OCI-LY1 (cell line): Measurements from ENCODE around the gene MUTYH.

Source experiments
- EZH2 ChIP-seq: fragments of 200-600 bp; sonication (generic), shearing (Covaris generic); IDR thresholded peaks from 2 replicates; pipeline ENCODE4 v1.8.0; 2017; ENCODE audit warnings: borderline replicate concordance, mixed run types, mild to moderate bottlenecking, antibody characterized with exemption, low read length, moderate library complexity, mixed read lengths
- TF ChIP-seq, protein P1 (sequence below): fragments of 200-600 bp; sonication (generic), shearing (Covaris generic); IDR thresholded peaks from 2 replicates; pipeline ENCODE4 v1.5.1; 2017; ENCODE audit warnings: mild to moderate bottlenecking, antibody characterized with exemption, low read length, moderate library complexity, mixed read lengths

DNA sequence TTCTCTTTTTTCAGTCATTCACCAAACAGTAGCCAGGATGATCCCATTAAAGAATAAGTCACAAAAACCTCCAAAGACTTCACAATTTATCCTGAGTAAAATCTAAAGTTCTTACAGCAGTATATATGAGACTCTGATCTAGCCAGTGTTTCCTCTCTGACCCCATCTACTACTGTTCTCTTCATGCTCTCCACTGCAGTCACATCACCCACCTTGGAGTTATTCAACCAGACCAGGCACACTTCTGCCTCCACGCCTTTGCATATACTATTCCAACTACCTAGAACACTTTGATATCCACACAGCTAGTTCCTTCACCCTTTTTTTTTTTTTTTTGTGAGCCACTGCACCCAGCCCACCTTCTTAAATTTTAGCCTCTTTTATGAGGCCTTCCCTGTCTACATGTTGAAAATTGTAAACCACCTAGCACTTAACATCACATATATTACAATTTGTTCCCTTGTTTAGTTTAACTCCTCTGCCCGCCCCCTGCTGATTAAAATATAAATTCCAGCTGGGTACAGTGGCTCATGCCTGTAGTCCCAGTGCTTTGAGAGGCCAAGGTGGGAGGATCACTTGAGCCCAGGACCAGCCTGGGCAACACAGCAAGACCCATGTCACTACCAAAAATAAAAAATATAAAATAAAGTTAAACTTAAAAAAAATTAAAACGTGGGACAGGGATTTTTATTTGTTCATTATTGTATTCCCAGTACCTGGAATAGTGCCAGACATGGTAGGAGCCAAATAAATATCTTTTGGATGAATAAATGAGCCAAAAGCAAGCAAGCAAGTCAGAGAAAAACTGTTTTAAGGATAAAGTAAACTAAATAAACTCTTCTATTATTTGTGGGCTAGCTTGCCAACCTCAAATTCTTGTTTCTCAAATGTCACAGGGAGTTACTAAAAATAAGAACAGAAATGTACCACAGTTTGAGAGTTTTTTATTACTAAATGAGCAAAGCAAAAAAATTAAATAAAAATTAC lies 35.2 kb upstream of the MUTYH start:
- TF ChIP-seq, protein P1, sequence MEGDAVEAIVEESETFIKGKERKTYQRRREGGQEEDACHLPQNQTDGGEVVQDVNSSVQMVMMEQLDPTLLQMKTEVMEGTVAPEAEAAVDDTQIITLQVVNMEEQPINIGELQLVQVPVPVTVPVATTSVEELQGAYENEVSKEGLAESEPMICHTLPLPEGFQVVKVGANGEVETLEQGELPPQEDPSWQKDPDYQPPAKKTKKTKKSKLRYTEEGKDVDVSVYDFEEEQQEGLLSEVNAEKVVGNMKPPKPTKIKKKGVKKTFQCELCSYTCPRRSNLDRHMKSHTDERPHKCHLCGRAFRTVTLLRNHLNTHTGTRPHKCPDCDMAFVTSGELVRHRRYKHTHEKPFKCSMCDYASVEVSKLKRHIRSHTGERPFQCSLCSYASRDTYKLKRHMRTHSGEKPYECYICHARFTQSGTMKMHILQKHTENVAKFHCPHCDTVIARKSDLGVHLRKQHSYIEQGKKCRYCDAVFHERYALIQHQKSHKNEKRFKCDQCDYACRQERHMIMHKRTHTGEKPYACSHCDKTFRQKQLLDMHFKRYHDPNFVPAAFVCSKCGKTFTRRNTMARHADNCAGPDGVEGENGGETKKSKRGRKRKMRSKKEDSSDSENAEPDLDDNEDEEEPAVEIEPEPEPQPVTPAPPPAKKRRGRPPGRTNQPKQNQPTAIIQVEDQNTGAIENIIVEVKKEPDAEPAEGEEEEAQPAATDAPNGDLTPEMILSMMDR: peak; percentile 19
- TF ChIP-seq EZH2: no peak
